ENCODE results near the gene HK1. TPM values are rescaled to one million over a fixed set of nuclear protein-coding genes. Genes with fewer than 3 reads are reported as not detected.

Gene HK1
- total and polyA plus RNA-seq, 7 experiments from 2014 or later, result 60.1 to 144 (median 83.8) TPM

DNA sequence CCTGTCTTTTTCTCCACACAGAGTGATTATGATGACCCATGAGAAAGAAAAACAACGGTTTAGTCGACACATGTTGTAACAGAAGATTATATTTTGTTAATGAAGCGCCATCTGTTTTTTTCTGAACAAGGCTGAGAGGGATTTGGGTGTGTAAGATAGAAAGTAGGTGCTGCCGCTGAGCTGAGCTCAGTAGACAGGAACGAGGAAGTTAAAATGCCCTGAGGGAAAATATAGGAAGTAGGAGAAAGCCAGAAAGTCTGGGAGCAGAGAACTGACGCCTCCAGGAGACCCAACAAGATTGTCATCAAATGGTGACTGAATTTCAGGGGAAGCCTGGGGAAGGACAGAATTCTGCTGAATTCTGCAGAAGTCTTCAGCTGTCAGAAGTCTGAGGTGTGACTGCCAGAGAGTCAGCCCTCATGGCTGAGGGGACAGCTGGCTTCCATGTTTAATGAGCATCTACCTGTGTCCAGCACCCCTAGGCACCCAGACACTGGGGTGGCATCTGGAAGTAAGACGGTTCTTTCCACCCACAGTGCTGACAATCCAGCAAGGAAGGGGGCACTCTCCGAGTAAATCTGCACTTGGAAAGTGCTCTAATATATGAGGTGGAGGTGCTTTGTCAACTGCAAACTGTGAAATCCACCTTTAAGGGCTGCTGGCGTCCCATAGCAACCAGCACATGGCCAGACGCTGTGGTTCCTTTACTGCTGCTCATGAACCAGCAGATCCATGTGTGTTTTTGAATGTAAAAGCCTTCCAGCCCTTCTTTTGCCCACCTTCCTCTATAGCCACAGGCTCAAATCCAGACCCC, 160.4 kb downstream of the HK1 start:
- H3K36me3 ChIP-seq (ENCODE audit: control insufficient read depth in 2 of 3, insufficient read depth in 3 of 3, low read length in 3 of 3), result no peaks in the 10 kb centered on the region
- Mint-ChIP-seq H3K4me1 (peaks cover 0 to 5% (median 0%) of the 10 kb centered on the region in 7 donors), H3K27me3 (peaks cover 0 to 17% (median 4%) of the 10 kb centered on the region in 5 donors), H3K27ac (no peak overlapping the region), H3K9me3 (no peaks in the 10 kb centered on the region), H3K4me3 (no peak overlapping the region), H3K36me3 (no peaks in the 10 kb centered on the region)
- H3K9me3 ChIP-seq (ENCODE audit: control insufficient read depth in 2 of 3, low read length in 3 of 3), result no peaks in the 10 kb centered on the region
- no peak for ATAC-seq
- H3K4me1 ChIP-seq (ENCODE audit: control insufficient read depth in 2 of 2, insufficient read depth in 2 of 2, low read length in 2 of 2), result no peaks in the 10 kb centered on the region
- POLR2A ChIA-PET, result interaction anchor here (0.6 kb wide), 1 partner anchor 58 kb away, joined by 3 read pairs; no protein-coding TSS in a partner anchor
- no peak for DNase-seq
- CTCF ChIA-PET, result no interaction called here
- no peak overlapping the region for H3K4me3 ChIP-seq (ENCODE audit: low read length)
- no peaks in the 10 kb centered on the region for H3K27me3 ChIP-seq (ENCODE audit: control insufficient read depth in 2 of 2, insufficient read depth in 2 of 2, low read length in 2 of 2)
- no peak overlapping the region for H3K27ac ChIP-seq (ENCODE audit: low read depth, low read length)
- intact Hi-C loops (cut with micrococcal nuclease), result no loop called here

DNA sequence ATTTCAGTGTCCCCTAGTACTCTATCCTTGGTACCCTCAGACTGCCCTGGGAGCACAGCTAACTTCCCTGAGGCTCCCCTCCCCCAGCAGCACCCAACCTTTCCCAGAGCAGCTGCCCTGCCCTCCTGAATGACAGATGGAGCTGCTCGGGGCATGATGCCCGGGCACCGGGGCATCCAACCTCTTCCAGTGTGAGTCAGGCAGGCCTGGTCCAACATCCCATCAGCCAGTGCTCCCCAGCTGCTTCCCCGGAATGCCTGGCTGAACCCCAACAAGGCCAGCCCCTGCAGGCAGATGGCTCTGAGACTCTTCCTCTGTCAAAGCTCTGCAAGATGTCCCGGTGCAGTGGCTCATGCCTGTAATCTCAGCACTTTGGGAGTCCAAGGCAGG, 161.0 kb downstream of the HK1 start:
- peaks cover 0 to 5% (median 0%) of the 10 kb centered on the region in 7 donors for H3K4me1 Mint-ChIP-seq
- H3K27me3 Mint-ChIP-seq, result peaks cover 0 to 17% (median 4%) of the 10 kb centered on the region in 5 donors
- Histone ChIP-seq H3K4me3 (ENCODE audit: low read length) (no peak overlapping the region), H3K36me3 (ENCODE audit: control insufficient read depth in 2 of 3, insufficient read depth in 3 of 3, low read length in 3 of 3) (no peaks in the 10 kb centered on the region), H3K4me1 (ENCODE audit: control insufficient read depth in 2 of 2, insufficient read depth in 2 of 2, low read length in 2 of 2) (no peaks in the 10 kb centered on the region), H3K9me3 (ENCODE audit: control insufficient read depth in 2 of 3, low read length in 3 of 3) (no peaks in the 10 kb centered on the region), H3K27ac (ENCODE audit: low read depth, low read length) (no peak overlapping the region), H3K27me3 (ENCODE audit: control insufficient read depth in 2 of 2, insufficient read depth in 2 of 2, low read length in 2 of 2) (no peaks in the 10 kb centered on the region)
- H3K4me3 Mint-ChIP-seq, result no peak overlapping the region
- CTCF ChIA-PET, result no interaction called here
- H3K36me3 Mint-ChIP-seq, result no peaks in the 10 kb centered on the region
- DNase-seq (no peak), ATAC-seq (no peak)
- no peak overlapping the region for H3K27ac Mint-ChIP-seq
- intact Hi-C loops (cut with micrococcal nuclease), result no loop called here
- POLR2A ChIA-PET, result interaction anchor here (0.6 kb wide), 1 partner anchor 58 kb away, joined by 3 read pairs; no protein-coding TSS in a partner anchor
- peaks cover 0 to 2% (median 0%) of the 10 kb centered on the region in 11 donors for H3K9me3 Mint-ChIP-seq

DNA sequence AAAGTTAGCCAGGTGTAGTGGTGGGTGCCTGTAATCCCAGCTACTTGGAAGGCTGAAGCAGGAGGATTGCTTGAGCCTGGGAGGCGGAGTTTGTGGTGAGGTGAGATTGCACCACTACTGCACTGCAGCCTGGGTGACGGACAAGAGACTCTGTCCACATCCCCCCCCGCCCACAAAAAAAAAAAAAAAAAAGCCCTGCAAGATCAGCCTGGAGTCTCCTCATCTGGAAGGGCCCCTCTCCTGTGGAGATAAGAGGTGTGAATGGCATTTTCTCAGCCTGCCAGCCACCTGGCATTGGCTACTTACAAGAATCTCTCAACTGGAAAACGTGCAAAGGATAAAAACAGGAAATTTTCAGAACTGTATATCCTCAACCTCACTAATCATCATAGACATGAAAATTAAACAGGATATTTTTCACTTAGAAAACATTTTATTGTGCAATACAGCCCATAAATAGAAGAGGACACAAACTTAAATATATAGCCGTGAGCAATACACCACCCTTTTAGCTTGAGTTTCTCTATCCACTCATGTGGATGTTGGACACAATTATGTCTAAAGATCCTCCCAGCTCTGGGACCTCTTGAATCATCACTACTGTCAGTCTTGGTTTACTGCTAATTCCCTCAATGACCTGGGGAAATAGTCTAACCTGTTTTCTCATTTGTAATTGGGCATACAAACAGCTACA, 161.7 kb downstream of the HK1 start:
- ChIA-PET POLR2A (no interaction called here), CTCF (no interaction called here)
- H3K4me3 ChIP-seq (ENCODE audit: low read length), result no peak overlapping the region
- ATAC-seq, result peak; percentile 46
- Mint-ChIP-seq H3K27ac (no peak overlapping the region), H3K4me1 (peaks cover 0 to 5% (median 0%) of the 10 kb centered on the region in 7 donors), H3K9me3 (peaks cover 0 to 3% (median 0%) of the 10 kb centered on the region in 11 donors), H3K4me3 (no peak overlapping the region), H3K27me3 (peaks cover 0 to 19% (median 4%) of the 10 kb centered on the region in 5 donors), H3K36me3 (no peaks in the 10 kb centered on the region)
- H3K27ac ChIP-seq (ENCODE audit: low read depth, low read length), result no peak overlapping the region
- H3K4me1 ChIP-seq (ENCODE audit: control insufficient read depth in 2 of 2, insufficient read depth in 2 of 2, low read length in 2 of 2), result no peaks in the 10 kb centered on the region
- H3K36me3 ChIP-seq (ENCODE audit: control insufficient read depth in 2 of 3, insufficient read depth in 3 of 3, low read length in 3 of 3), result no peaks in the 10 kb centered on the region
- no peaks in the 10 kb centered on the region for H3K27me3 ChIP-seq (ENCODE audit: control insufficient read depth in 2 of 2, insufficient read depth in 2 of 2, low read length in 2 of 2)
- DNase-seq, result no peak
- intact Hi-C loops (cut with micrococcal nuclease), result no loop called here
- no peaks in the 10 kb centered on the region for H3K9me3 ChIP-seq (ENCODE audit: control insufficient read depth in 2 of 3, low read length in 3 of 3)

DNA sequence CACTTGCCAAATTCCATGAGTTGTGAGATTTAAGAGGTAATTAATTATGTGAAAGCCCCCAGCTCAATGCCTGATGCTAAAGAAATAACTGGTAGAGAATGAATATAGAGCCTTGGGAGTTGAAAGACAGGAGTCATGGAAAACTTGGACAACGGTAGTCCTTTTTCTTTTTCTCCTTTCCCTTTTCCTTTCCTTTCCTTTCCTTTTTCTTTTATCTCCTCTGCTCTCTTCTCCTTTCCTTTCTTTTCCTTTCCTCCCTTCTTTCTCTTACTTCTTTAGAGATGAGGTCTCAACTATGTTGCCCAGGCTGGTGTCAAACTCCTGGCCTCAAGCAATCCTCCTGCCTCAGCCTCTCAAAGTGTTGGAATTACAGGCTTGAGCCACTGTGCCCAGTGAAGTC, 165.1 kb downstream of the HK1 start:
- Histone ChIP-seq H3K4me1 (ENCODE audit: control insufficient read depth in 2 of 2, insufficient read depth in 2 of 2, low read length in 2 of 2) (no peaks in the 10 kb centered on the region), H3K27ac (ENCODE audit: low read depth, low read length) (no peak overlapping the region), H3K36me3 (ENCODE audit: control insufficient read depth in 2 of 3, insufficient read depth in 3 of 3, low read length in 3 of 3) (no peaks in the 10 kb centered on the region), H3K4me3 (ENCODE audit: low read length) (no peak overlapping the region), H3K9me3 (ENCODE audit: control insufficient read depth in 2 of 3, low read length in 3 of 3) (no peaks in the 10 kb centered on the region), H3K27me3 (ENCODE audit: control insufficient read depth in 2 of 2, insufficient read depth in 2 of 2, low read length in 2 of 2) (no peaks in the 10 kb centered on the region)
- intact Hi-C loops (cut with micrococcal nuclease), result no loop called here
- Mint-ChIP-seq H3K4me3 (no peak overlapping the region), H3K36me3 (peaks cover 0 to 3% (median 0%) of the 10 kb centered on the region in 5 donors), H3K27ac (peak overlapping the region in 1 of 9 donors; percentile 56), H3K27me3 (peaks cover 0 to 18% (median 0%) of the 10 kb centered on the region in 5 donors), H3K9me3 (peaks cover 0 to 3% (median 0%) of the 10 kb centered on the region in 11 donors), H3K4me1 (peaks cover 0 to 4% (median under 1%) of the 10 kb centered on the region in 7 donors)
- no peak for DNase-seq
- ChIA-PET POLR2A (no interaction called here), CTCF (no interaction called here)
- ATAC-seq, result no peak

DNA sequence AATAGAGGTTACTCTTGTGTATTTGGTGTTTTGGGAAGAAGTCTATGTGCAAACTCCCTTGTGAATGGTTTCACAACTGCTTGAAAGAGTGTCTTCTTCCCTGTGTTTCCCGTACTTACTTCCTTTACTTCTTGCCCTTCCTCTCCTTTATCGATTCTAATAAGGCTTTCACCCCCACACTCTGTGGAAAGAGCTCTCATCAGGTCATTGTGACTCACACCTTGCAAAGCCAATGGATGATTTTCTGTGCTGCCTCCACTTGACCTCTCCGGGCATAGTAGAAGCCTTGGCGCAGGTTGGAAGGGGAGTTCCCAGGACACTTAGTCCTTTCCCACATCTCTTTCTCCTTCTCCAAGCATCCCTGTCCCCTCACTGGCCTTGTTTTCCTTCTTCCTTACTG, 166.7 kb downstream of the HK1 start:
- Mint-ChIP-seq H3K4me1 (peaks cover 5 to 11% (median 9%) of the 10 kb centered on the region in 7 donors), H3K27me3 (peaks cover 0 to 19% (median 0%) of the 10 kb centered on the region in 5 donors), H3K9me3 (peaks cover 0 to 3% (median 0%) of the 10 kb centered on the region in 11 donors), H3K27ac (no peak overlapping the region), H3K36me3 (peaks cover 0 to 3% (median 0%) of the 10 kb centered on the region in 5 donors), H3K4me3 (no peak overlapping the region)
- Histone ChIP-seq H3K4me1 (ENCODE audit: control insufficient read depth in 2 of 2, insufficient read depth in 2 of 2, low read length in 2 of 2) (peaks cover 0 to 6% of the 10 kb centered on the region in 2 donors), H3K9me3 (ENCODE audit: control insufficient read depth in 2 of 3, low read length in 3 of 3) (no peaks in the 10 kb centered on the region), H3K27me3 (ENCODE audit: control insufficient read depth in 2 of 2, insufficient read depth in 2 of 2, low read length in 2 of 2) (no peaks in the 10 kb centered on the region), H3K36me3 (ENCODE audit: control insufficient read depth in 2 of 3, insufficient read depth in 3 of 3, low read length in 3 of 3) (no peaks in the 10 kb centered on the region), H3K4me3 (ENCODE audit: low read length) (no peak overlapping the region), H3K27ac (ENCODE audit: low read depth, low read length) (no peak overlapping the region)
- POLR2A ChIA-PET, result no interaction called here
- intact Hi-C loops (cut with micrococcal nuclease), result no loop called here
- DNase-seq (no peak), ATAC-seq (no peak)
- CTCF ChIA-PET, result interaction anchor here (0.6 kb wide), 1 partner anchor 464 kb away, joined by 4 read pairs; no protein-coding TSS in a partner anchor

DNA sequence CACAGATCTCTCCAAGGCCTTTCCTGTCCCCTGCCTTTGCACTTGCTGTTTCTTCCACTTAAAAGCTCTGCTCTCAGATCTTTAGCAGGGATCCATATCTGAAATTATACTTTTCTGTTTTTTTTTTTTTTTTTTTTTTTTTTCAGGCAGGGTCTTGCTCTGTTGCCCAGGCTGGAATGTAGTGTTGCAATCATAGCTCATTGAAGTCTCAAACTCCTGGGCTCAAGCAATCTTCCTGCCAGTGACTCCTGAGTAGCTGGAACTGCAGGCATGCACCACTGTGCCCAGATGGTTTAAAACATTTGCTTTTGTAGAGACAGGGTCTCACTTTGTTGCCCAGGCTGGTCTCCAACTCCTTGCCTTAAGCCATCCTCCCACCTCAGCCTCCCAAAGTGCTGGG, 167.9 kb downstream of the HK1 start:
- peaks cover 10 to 17% (median 13%) of the 10 kb centered on the region in 7 donors for H3K4me1 Mint-ChIP-seq
- Histone ChIP-seq H3K36me3 (ENCODE audit: control insufficient read depth in 2 of 3, insufficient read depth in 3 of 3, low read length in 3 of 3) (no peaks in the 10 kb centered on the region), H3K9me3 (ENCODE audit: control insufficient read depth in 2 of 3, low read length in 3 of 3) (no peaks in the 10 kb centered on the region), H3K4me3 (ENCODE audit: low read length) (no peak overlapping the region), H3K27me3 (ENCODE audit: control insufficient read depth in 2 of 2, insufficient read depth in 2 of 2, low read length in 2 of 2) (no peaks in the 10 kb centered on the region), H3K4me1 (ENCODE audit: control insufficient read depth in 2 of 2, insufficient read depth in 2 of 2, low read length in 2 of 2) (peaks cover 0 to 6% of the 10 kb centered on the region in 2 donors), H3K27ac (ENCODE audit: low read depth, low read length) (no peak overlapping the region)
- ATAC-seq (no peak), DNase-seq (no peak)
- POLR2A ChIA-PET, result no interaction called here
- H3K9me3 Mint-ChIP-seq, result peaks cover 0 to 3% (median 0%) of the 10 kb centered on the region in 11 donors
- CTCF ChIA-PET, result interaction anchor here (0.6 to 1.4 kb wide), 3 partner anchors 31 to 212 kb away, joined by 3 to 4 read pairs (median 3); no protein-coding TSS in a partner anchor
- H3K27me3 Mint-ChIP-seq, result peaks cover 0 to 19% (median 0%) of the 10 kb centered on the region in 5 donors
- no peak overlapping the region for H3K4me3 Mint-ChIP-seq
- peak overlapping the region in 1 of 9 donors; percentile 9 for H3K27ac Mint-ChIP-seq
- H3K36me3 Mint-ChIP-seq, result peaks cover 0 to 3% (median 0%) of the 10 kb centered on the region in 5 donors
- intact Hi-C loops (cut with micrococcal nuclease), result no loop called here

Measured in naive thymus-derived CD4-positive, alpha-beta T cell (primary cell).